ENCODE results near the gene HIRA. TPM values are rescaled to one million over a fixed set of nuclear protein-coding genes. Genes with fewer than 3 reads are reported as not detected.
A peak's percentile ranks its signal among the peaks of the same experiment; 100 is the strongest.

Gene HIRA
- total and polyA plus RNA-seq, 9 of the 15 experiments (the other 6 are each of a cell fraction or from before 2014, with no cell fraction given): 0.96 to 132 (median 58.4) TPM

GRCh38 chr22:19346677-19347265, 84.8 kb downstream of the HIRA start (continued):
- peak; percentile 18 for TF ChIP-seq SUPT5H (IDR thresholded peaks at IDR 0.05)
- TF ChIP-seq PHF21A (IDR thresholded peaks at IDR 0.05; ENCODE audit: borderline replicate concordance, low read depth): no peak
- TF ChIP-seq, protein P1, sequence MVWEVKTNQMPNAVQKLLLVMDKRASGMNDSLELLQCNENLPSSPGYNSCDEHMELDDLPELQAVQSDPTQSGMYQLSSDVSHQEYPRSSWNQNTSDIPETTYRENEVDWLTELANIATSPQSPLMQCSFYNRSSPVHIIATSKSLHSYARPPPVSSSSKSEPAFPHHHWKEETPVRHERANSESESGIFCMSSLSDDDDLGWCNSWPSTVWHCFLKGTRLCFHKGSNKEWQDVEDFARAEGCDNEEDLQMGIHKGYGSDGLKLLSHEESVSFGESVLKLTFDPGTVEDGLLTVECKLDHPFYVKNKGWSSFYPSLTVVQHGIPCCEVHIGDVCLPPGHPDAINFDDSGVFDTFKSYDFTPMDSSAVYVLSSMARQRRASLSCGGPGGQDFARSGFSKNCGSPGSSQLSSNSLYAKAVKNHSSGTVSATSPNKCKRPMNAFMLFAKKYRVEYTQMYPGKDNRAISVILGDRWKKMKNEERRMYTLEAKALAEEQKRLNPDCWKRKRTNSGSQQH (CRISPR knock-in tag; IDR thresholded peaks at IDR 0.05): no peak
- peak; percentile 58; the same call in 1 of the 2 replicates for TF ChIP-seq POLR2AphosphoS2 (IDR thresholded peaks at IDR 0.05; ENCODE audit: low read length)
- no peak for TF ChIP-seq ZNF75A (CRISPR knock-in tag; IDR thresholded peaks at IDR 0.05)
- no peak for TF ChIP-seq MAZ (CRISPR knock-in tag; conservative IDR thresholded peaks at IDR 0.05 in 1 of 2, IDR thresholded peaks at IDR 0.05 in 1 of 2)
- TF ChIP-seq CREB5 (CRISPR knock-in tag; IDR thresholded peaks at IDR 0.05): no peak
- no peak for TF ChIP-seq PTTG1 (tag; IDR thresholded peaks at IDR 0.05; ENCODE audit: low read depth)
- TF ChIP-seq KDM5B (IDR thresholded peaks at IDR 0.05; ENCODE audit: insufficient replicate concordance, low read depth, low read length): peak; percentile 34
- no peak for TF ChIP-seq KAT7 (CRISPR knock-in tag; IDR thresholded peaks at IDR 0.05; ENCODE audit: borderline replicate concordance)
- no peak for TF ChIP-seq ZBTB26 (CRISPR knock-in tag; IDR thresholded peaks at IDR 0.05)
- TF ChIP-seq ESRRB (CRISPR knock-in tag; IDR thresholded peaks at IDR 0.05; ENCODE audit: borderline replicate concordance): no peak
- no peak for TF ChIP-seq JUN (IDR thresholded peaks at IDR 0.05; ENCODE audit: borderline replicate concordance, low read depth, low read length)
- TF ChIP-seq JUN (CRISPR knock-in tag; IDR thresholded peaks at IDR 0.05; ENCODE audit: borderline replicate concordance): no peak
- no peak for TF ChIP-seq HEY1 (CRISPR knock-in tag; IDR thresholded peaks at IDR 0.05; ENCODE audit: borderline replicate concordance)
- TF ChIP-seq, protein P2, sequence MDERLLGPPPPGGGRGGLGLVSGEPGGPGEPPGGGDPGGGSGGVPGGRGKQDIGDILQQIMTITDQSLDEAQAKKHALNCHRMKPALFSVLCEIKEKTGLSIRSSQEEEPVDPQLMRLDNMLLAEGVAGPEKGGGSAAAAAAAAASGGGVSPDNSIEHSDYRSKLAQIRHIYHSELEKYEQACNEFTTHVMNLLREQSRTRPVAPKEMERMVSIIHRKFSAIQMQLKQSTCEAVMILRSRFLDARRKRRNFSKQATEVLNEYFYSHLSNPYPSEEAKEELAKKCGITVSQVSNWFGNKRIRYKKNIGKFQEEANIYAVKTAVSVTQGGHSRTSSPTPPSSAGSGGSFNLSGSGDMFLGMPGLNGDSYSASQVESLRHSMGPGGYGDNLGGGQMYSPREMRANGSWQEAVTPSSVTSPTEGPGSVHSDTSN (CRISPR knock-in tag; IDR thresholded peaks at IDR 0.05; ENCODE audit: low read depth): no peak
- TF ChIP-seq, protein P2 (tag; conservative IDR thresholded peaks at IDR 0.05; ENCODE audit: low read depth): no peak
- TF ChIP-seq WHSC1 (IDR thresholded peaks at IDR 0.05; ENCODE audit: low read length): no peak
- 0 out of 2 replicates have a peak, but pooled peaks have one; percentile 61 for TF ChIP-seq ZNF232 (CRISPR knock-in tag; IDR thresholded peaks at IDR 0.05)
- no peak for TF ChIP-seq ZBTB1 (CRISPR knock-in tag; IDR thresholded peaks at IDR 0.05; ENCODE audit: borderline replicate concordance, low read depth)
- TF ChIP-seq NCOR1 (IDR thresholded peaks at IDR 0.05): no peak
- TF ChIP-seq ZNF408 (CRISPR knock-in tag; IDR thresholded peaks at IDR 0.05; ENCODE audit: low read depth): no peak
- 0 out of 2 replicates have a peak, but pooled peaks have one; percentile 25 for TF ChIP-seq POLR2A (conservative IDR thresholded peaks at IDR 0.05)
